ENCODE results near the gene C16orf74.

The C16orf74 gene

DNA sequence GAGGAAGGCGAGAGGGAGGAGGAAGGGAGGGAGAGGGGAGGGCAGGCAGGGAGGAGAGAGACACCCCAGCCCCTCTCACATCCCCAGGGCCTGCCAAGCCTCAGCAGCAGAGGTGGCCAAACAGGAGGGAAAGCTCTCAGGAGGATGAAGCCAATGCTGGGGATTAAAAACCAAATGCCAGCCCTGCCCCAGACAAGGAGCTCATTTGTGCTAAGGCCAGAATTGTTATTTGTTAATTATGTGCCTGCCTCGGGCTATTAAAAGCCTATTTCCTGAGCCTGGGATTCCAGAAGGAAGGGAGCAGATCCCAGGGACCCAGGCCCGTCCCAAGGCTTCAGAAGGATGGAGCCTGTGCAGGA is 34.2 kb downstream of the C16orf74 start:
- no peak for DNase-seq

DNA sequence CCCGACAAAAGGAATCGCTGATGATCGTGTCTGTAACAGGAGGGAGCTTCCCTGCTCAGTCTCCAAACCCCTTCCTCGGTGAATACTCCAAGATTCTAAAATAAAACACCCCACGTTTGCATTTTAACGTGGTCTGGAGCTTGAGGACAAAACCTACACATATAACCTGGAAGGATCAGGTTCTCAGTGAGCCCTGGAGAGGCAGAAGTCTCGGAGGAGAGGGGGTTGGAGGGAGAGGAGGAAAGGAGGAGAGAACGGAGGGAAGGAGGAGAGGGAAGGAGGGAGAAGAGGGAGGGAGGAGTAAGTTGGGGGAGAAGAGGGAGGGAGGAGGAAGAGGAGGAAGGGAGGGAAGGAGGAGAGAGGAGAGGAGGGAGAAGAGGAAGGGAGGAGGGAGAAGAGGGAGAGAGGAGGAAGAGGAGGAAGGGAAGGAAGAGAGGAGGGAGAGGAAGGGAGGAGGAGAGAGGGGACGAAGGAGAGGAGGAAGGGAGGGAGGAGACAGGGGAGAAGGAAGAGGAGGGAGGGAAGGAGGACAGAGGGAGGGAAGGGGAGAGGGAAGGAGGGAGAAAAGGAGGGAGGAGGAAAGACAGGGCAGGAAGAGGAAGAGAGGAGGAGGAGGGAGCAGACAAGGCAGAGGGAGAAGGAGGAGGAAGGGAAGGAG is 34.7 kb downstream of the C16orf74 start:
- no peak for DNase-seq

DNA sequence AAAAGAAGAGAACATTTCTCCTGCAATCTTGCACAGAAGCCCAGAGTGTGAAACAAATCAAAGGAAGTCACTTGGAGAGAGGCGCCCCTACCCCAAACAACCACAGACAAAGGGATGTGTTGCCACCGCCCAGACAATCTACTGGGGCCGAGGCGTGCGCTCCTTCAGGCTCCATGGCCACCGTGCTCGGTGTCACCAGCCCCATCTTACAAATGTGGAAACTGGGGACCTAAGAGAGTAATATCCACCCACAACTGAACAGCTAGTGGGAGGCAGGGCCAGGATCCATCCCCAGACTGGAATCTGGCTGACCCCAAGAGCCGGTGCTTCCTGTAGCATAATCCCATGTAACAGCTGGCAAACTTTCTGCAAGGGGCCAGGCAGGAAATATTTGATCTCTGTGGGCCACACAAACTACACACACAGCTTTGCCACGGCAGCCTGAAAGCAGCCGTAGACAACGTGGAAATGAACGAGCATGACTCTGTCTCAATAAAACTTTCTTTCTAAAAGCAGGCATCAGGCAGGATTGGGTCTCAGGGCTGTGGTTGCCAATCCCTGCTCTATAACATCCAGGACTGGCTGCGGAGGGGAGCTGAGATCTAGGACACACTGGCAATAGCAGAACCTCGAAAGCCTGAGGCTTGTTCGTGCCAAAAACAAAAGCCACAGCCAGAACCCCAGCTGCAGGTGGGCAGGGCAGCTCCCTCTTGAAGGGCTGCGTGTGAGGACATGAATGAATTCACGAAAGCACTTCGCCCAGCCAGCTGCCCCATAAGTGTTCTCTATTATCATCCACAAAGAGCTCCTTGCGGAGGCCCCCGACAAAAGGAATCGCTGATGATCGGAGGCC is 35.5 kb downstream of the C16orf74 start:
- DNase-seq, result no peak

DNA sequence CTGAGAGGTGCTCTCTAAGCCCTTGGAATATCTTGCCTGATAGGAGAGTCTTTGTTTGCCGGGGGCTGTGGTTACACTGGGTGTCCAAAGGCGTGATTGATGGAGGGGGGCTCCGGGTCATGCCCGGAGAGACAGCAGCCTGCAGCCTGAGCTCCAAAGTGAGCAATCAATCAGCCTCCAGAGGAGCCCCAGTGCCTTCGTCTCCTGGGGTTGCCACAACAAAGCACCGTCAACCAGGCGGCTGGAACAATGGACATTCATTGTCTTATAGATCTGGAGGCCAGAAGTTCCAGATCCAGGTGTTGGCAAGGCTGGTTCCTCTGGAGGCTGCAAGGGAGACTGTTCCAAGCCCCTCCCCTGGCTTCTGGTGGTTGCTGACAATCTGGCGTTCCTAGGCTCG is 38.1 kb downstream of the C16orf74 start:
- DNase-seq, result no peak

DNA sequence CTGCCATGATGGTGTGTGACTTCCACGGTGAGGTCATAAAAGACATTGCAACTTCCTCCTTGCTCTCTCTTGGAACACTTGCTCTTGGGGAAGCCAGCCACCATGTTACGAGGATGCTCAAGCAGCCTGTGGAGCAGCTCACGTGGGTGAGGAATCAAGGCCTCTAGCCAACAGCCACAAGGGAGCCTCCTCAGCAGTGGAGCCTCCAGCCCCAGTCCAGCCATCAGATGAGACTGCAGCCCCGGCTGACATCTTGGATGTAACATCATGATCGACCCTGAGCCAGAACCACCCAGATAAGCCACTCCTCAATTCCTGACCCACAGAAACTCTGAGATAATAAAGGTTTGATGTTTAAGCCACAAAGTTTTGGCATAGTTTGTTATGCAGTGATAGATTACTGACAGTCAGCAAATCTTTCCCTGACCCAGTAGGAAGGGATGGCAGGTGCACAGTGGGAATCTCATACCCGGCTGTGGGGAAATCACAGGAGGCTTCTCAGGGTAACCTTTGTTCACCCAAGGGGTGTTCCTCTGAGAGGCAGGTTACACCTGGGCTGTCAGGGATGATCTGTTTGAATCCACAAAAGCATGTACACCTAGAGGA is 38.8 kb downstream of the C16orf74 start:
- no peak for DNase-seq

DNA sequence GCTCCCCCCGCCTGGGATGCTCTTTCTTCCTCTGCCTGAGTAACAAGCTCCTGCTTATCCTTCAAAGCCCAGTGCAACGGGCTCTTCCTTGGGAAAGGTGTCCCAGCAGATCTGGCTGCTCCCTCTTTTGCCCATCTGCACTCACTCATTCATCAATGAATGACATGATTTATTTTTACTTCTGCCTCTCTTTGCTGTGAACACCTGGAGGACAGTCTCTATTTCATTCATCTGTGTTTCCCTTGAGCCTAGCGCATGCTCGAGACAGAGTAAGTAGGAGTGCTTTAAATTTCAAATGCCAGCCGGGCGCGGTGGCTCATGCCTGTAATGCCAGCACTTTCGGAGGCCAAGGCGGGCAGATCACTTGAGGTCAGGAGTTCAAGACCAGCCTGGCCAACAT is 40.2 kb downstream of the C16orf74 start:
- DNase-seq, result no peak

DNA sequence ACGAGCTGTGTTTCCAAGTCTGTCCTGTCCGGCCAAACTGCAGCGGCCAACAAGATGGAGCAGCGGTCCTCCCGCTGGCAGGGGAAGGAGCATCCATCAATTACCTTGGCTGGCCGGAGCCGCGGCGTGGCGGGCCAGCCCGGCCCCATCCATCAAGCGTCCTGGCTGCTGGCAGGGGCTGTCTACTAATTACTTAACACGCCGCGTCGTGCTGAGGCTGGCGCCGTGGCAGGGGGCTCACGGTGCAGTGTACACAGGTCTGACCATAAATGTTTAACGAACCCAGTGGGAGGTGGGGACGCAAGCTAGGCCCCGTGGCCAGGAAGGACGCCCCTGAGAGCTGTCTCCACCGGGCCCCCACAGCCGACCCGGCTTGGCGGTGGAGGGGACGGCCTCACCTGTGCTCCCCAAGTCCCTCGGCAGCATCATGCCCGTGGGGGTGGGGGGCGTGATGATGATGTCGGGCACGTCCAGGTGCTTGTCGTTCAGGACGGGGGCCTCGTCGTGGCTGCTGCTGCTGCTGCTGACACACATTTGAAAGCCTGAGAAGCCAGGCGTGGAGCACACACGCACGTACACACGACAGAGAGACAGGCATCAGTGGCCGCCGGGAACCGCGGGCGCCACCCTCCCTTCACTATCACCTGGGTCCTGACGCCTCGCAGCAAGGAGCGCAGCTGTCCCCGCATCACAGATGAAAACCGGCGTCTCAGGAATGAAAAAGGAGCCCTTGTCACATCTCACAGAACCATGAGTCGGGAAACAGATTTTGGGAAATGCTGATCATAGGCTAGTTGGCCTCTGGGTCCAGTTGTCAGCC is 40.9 kb downstream of the C16orf74 start:
- no peak for DNase-seq

DNA sequence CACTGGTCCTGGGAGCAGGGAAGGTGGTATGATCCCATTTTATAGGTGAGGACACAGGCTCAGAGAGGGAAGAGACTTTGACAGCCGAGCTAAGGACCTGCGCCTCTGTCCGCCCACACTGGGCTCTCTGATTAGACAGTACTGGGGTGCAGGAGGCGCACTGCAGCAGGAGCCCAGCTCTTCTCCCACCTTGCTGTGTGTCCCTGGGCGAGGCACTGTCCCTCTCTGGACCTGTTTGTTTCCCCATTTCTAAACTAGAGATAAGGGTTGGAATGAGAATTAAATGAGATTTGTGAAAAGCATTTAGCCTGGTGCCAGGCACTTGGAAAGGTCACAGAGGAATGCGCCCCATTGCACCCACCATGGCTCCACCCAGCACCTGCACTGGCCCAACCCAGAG is 42.6 kb downstream of the C16orf74 start:
- no peak for DNase-seq

DNA sequence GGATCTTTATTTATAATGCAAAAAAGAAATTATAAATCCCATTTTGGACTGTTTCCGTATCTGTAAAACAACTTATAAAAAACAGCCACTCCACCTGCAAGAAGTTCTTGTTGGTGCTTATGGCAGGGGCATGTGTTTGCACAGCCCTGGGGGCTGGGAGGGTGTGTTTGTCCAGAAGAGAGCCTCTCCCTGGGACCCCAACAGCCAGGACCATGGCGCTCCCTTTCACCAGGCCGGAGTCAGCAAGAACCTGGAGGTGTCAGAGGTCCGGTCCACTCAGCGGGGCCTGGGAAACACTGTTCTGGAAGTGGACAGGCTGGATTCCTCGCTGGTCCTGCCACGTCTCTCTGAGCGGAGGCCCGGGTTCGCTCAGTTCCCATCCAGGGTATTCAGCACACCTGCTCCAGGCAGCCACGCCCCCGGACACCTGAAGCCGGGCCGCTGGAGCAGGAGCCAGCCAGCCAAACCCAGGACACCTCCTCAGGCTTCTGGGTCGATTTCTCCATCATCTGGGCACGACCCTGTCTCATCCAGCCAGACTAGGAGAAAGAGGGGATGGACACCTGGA is 43.3 kb downstream of the C16orf74 start:
- no peak for DNase-seq

DNA sequence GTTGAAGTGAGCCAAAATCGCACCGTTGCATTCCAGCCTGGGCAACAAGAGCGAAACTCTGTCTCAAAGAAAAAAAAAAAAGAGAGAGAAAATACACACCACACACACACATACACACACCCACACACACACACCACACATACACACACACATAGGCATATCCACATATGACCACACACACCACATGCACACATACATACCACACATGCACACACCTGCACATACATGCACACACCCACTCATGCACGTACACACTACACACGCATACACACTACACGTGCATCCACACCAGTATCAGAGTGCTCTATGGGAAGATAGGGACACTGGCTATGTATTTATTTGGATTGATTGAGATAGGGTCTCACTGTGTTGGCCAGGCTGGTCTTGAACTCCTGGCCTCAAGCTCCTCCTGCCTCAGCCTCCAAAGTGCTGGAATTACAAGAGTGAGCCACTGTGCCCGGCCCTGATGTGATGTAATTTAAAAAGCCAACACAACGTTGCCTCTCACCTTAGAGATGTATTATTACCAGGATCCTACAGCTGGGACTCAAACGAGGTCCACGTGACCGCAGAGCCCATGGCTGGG is 44.4 kb downstream of the C16orf74 start:
- DNase-seq, result no peak

DNA sequence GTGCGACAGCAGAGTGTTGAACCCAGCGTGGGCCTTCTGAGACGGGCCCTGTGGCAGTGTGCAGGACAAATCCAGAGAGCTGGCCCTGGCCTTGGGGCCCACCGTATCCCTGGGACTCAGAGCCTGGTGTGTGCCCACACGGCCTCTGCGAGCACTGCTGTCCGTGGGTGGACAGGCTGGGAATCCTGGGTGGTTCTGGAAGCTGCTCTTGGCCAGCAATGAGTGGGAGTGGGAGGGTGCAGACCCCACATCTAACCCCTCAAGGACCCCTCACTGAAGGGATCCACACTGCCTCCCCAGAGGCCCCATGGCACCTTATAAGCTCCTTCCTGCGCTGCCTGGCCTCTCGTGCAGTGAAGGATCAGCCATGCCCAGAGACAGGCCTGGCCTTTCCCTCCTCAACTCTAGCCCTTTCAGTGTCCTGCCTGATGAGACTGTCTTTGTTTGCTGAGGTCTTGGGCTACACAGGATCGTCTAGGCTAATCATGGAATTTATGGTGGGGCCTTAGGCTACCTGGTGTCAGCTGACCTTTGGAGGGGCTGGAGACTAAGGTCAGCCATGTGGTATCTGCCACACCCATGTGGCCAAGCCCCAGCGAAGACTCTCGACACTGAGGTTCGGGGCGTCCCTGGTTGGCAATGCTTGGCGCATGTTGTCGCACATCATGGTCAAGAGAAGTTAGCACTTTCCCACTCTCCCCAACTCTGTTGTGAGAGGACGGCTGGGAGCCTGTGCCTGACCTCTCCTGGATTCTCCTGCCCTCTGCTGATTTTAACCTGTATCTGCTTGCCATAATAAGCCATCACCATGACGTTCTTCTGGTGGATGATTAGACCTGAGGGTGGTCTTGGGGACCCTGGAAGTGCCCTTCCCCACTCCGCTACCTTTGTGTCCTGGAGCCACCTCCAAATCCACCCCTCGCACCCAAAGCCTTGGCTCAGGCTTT is 45.7 kb downstream of the C16orf74 start:
- DNase-seq, result no peak

DNA sequence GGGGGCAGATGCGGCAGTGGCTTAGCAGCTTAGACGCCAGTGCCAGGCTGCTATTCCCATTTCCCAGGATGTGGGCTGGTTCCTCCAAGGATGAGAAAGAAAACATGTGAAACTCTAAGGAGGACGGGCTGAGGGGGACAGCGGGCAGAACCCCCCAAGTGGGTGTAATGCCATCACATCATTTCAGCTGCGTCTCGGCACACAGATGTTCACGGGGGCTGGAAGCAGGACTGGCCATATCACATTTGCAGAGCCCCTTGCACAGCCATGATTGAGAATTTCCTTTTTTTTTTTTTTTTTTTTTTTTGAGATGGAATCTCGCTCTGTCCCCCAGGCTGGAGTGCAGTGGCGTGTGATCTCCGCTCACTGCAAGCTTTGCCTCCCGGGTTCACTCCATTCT is 46.9 kb downstream of the C16orf74 start:
- no peak for DNase-seq

DNA sequence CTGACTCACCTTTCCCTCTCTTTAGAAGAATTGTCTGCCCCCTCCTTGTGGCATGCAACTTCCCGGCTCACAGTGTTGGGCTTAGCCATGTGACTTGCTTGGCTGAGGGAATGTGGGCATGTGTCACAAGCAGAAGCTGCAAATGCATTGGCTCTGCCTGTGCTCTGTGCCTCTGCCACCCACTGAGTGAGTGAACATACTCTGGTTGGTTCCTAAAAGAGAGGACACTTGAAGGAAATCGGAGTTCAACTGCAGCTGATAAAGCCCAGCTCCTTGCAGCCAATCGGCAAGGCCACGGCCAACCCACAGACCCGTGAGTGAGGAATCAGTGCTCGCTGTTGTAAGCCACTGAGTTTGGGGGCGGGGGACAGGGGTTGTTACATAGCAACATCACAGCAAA is 51.3 kb downstream of the C16orf74 start:
- DNase-seq, result no peak

DNA sequence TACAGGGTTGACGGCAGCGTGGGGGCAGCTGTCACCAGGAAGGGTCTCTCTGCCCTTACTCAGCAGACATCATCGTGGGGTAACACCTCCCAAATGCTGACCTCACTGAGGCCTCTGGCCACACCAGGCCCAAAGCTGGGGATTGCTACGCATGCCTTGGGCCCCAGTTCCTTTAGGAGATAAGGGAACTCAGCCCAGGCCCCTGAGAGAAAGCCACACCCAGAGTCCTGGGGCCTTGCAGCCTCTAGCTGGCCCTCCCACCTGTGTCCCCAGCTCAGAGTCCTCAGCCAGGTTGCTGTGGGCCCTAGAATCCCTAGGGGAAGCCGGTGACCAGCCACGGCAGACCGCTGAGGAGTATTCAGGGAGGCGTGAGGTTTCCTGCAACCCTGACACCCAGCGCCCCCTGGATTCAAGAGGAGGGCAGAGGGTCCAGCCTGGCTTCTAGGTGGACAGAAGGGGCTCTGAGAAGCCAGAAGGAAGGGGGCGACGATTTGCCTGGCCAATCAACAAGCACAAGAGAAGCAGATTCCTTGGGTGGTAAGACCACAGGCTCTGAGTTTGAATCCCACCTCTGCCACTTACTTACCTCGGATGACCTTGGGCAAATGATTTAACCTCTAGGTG is 51.8 kb downstream of the C16orf74 start:
- no peak for DNase-seq

DNA sequence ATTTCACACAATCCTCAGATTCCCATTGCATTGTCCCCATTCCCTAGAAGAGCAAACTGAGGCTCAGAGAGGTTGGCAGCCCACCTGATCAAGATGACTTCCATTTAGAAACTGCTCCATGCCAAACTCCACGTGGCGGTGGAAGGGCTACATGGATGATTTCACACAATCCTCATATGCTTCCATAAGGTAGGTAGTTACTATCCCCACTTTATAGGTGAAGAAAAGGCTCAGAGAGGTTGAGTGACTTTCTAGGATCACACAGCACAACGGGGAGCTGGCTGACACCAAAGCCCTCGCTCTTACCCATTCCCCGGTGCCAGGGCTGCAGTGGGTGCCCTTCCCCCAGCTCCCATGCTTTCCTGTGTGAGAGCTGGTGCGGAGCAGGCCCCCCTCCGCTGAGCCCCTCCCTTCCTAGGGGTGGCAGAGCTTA is 52.4 kb downstream of the C16orf74 start:
- DNase-seq, result no peak

DNA sequence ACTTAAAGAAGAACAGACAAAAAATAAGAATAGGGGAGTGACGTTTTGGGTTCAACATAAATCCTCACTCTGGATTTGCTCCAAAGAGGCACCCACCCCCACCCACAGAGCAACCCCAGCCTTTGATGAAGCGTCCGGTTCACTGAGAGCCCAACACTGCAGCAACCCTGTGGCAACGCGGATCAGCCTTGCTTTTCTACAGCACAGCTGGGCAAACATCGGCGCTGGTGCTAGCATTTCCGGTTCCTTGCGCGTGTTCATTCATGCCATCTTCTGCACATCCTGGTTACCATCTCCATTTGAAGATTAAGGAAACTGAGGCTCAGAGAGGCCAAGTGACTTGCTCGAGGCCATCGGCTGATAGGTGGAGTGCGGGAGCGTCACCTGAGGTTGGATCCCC is 53.5 kb downstream of the C16orf74 start:
- DNase-seq, result no peak

DNA sequence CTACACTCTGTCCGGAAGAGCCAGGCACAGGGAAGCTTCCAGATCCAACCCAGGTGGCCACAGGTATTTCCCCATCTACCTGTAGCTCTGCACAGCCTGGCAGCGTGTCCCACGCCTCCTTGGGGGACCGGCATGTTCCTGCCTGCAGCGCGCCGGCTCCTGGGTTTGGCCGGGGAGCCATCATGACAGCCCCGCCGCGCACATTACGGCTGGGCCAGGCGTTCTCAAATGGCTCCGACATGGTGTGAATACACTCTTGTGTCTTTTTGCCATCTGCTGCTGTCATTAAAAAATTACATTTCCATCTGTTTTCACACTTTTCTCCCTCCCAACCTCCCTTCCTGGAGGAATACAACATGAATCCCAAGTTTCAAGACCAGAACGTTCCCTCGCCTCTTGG is 54.1 kb downstream of the C16orf74 start:
- DNase-seq, result no peak

DNA sequence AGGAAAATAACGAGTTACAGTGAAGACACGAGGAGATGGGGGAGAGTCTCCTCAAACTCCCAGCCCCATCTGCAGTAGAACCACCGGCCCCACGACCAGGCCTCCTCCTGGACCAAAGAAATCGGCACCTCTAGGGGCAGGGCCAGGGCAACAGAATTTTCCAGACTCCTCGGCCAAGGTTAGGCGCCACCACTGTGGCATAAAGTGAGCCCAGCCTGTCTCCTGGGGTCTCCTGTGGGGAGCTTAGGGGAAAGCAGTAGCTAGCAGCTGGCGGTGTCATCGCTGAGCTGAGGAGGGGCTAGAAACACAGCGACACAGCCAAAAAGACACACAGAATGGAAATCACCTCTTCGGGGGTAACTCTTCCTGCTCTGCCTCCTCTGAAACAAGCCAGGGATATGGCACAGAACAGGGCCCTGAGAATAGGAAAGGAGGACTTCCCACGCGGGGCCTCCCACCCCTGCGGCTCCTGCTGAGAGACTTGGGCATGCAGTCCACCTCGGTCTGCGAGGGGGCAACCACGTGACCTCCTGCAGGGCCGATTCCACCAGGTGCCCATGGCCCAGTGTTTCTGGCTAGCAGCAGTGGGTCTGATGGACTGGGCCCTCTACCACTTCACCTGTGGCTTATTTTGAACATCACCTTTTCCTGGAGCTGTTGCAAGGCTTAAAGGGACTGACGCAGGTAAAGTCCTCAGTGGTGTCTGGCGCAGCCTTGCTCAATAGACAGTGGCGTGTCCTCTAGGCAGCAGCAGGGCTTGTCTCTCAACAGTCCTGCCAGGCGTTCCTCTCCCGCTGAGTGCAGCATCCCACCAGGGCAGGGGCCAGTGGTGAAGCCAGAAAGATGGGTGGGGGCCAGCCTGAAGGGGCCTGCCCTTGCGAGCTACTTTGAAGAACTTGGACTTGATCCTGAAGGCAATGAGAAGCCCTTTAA is 55.4 kb downstream of the C16orf74 start:
- no peak for DNase-seq

DNA sequence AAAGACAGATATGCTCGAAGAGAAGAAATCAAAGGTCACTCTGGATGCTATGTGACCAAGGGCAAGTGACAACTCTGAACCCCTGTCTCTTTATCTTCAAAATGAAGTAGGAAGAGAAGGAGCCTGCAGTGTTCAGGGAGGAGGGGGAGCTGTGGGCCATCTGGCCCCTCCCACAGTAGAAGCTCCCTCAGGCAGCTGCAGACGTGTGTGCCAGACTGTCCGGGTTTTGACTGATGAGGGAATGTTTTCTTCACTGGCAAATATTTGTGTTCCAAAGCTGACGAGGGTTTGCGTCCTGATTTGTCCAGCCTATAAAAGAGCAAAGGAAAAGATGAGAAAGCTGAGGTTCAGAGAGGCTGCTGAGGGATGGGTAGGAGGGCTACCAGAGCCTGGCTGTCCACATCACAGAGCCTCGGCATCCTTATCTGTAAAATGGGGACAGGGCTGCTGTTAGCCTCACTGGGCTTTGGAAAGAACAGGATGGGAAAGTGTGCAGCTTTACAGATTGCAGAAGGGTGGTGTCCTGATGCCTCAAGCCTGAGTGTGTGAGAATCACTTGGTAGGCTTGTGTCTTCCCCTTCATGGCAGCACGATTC is 60.3 kb downstream of the C16orf74 start:
- DNase-seq, result no peak

Measured in effector CD4-positive, alpha-beta T cell (primary cell).